Heart left ventricle (tissue), 16 donors: ENCODE data around the gene GRIK5. TPM values are rescaled to one million over a fixed set of nuclear protein-coding genes. Genes with fewer than 3 reads are reported as not detected.

ENCODE experiments used
- ATAC-seq, 4 donors: fragments of 200-7000 bp; cut with Tn5 transposase; one replicate each; pipeline ENCODE4 v1.9.1; 2020 to 2022; ENCODE audit warnings: moderate library complexity in 4 of 4, mild to moderate bottlenecking in 3 of 4, moderate number of reproducible peaks in 1 of 4
- DNase-seq, 5 donors: peaks; one replicate each; pipeline ENCODE4 v3.0.0-alpha.2; 2020
- H3K27ac ChIP-seq, 12 donors: fragments of 200-600 bp; sonication (generic) in 4 of 12; one replicate each; pipeline versions ENCODE4 v1.5.0 to v1.8.0; 2016 to 2022; ENCODE audit warnings: mild to moderate bottlenecking in 2 of 12
- H3K27me3 ChIP-seq, 9 donors: fragments of 200-600 bp; sonication (generic) in 2 of 9; one replicate each; pipeline versions ENCODE4 v1.5.1 to v1.8.0; 2016 to 2022; ENCODE audit warnings: mild to moderate bottlenecking in 3 of 9
- H3K36me3 ChIP-seq, 9 donors: fragments of 200-600 bp; sonication (generic) in 2 of 9; one replicate each; pipeline versions ENCODE4 v1.5.0 to v1.8.0; 2018 to 2022; ENCODE audit warnings: mild to moderate bottlenecking in 2 of 9
- H3K4me1 ChIP-seq, 12 donors: fragments of 200-600 bp; sonication (generic) in 4 of 12; one replicate each; pipeline versions ENCODE4 v1.5.0 to v1.8.0; 2016 to 2022; ENCODE audit warnings: mild to moderate bottlenecking in 3 of 12
- H3K4me3 ChIP-seq, 12 donors: fragments of 200-600 bp; sonication (generic) in 4 of 12; one replicate each; pipeline versions ENCODE4 v1.5.0 to v1.8.0; 2017 to 2022; ENCODE audit warnings: mild to moderate bottlenecking in 9 of 12, moderate library complexity in 4 of 12
- H3K9me3 ChIP-seq, 12 donors: fragments of 200-600 bp; sonication (generic) in 4 of 12; one replicate each; pipeline versions ENCODE4 v1.5.0 to v1.8.0; 2016 to 2022; ENCODE audit warnings: mild to moderate bottlenecking in 1 of 12
- CTCF ChIP-seq, 12 donors: fragments of 200-600 bp; sonication (generic) in 4 of 12; IDR thresholded peaks; one replicate each; pipeline versions ENCODE4 v1.5.0 to v1.8.0; 2018 to 2022; ENCODE audit warnings: antibody characterized with exemption in 12 of 12, mild to moderate bottlenecking in 5 of 12
- POLR2A ChIP-seq, 2 donors: fragments of 450-650 bp; IDR thresholded peaks; one replicate each; pipeline ENCODE4 v1.6.1; 2017; ENCODE audit warnings: antibody characterized with exemption in 2 of 2, mild to moderate bottlenecking in 2 of 2, moderate library complexity in 2 of 2
- WGBS, 4 donors: extraction: QIAGEN DNeasy Blood & Tissue Kit in 2 of 4; methylation state at CpG; one replicate each; pipeline versions ENCODE4 v1.1.5 to v1.1.7; 2013 to 2018; 5-methylcytosine and 5-hydroxymethylcytosine counted together
- intact Hi-C, 10 donors: fragments of 100-400 bp; cut with DNase I; formaldehyde crosslinking; loops; one replicate each; pipeline versions ENCODE4 v1.11.1 to v1.14.2; 2022
- polyA plus RNA-seq, 2 donors: library from polyadenylated mRNA; stranded (reverse); fragments of 200-250 nt; gene quantifications; one replicate each; pipeline ENCODE4 v1.2.3, GENCODE V29; 2013
- total RNA-seq, 9 donors: library from RNA; depleted of rRNA in 2 of 9; stranded (reverse); fragments of >200 nt in 2 of 9; fragmentation: NEBNext Ultra II Directional in 3 of 9; extraction: Animal tissue kit (Norgen Biotek cat#: 25700) in 3 of 9; gene quantifications; one replicate each; pipeline versions ENCODE4 v1.1.0 to v1.2.4, GENCODE V29; 2016 to 2023
- donor health status: ischemic (EF 13 %, LVEDD 7.1; RV severe dilation, severe dysfunction).
- donor health status: healthy with polysubstance abuse.
- donor health status: DM: no; HTN: yes; CAD: no.
- donor health status: DM: no; HTN: no; CAD: no.
- donor health status: ischemic (EF 25% LVEDD 6.9; RV normal size, moderate dysfunction).
- donor health status: ischemic (EF 25% LVEDD 5.7; RV mildly dilated, moderate dysfunction).
- donor health status: healthy.
- donor health status: DM: yes; HTN: yes; CAD: no.
- donor health status: ischemic (EF 35%, LVEDD 5.7; RV mildly dilated, moderate dysfunction).
- donor health status: nonischemic (EF 11% LVEDD 7.7; RV severe dilation, severe dysfunction).
- donor health status: DM: yes; HTN: yes; CAD: no.
- donor health status: PGD.
- donor health status: ischemic (EF 29% LVEDD 5.4; RV normal size, mild dysfunction).
- donor health status: nonischemic (EF 23%, LVEDD 6.1; RV moderate dilation, normal function).

GRIK5 gene
- total and polyA plus RNA-seq, 11 donors, result 0.28 to 9.0 (median 2.5) TPM

- H3K27me3 ChIP-seq, result no peaks in the 10 kb centered on the region
- DNase-seq (peak; percentile 90 to 93 (median 92)), ATAC-seq (peak; percentile 88 to 93 (median 91))
- peaks cover 0 to 20% (median 5%) of the 10 kb centered on the region in 9 donors for H3K36me3 ChIP-seq
- peak within 1 kb of the TSS; percentile 60 to 94 (median 88) for H3K27ac ChIP-seq
- peaks cover 3 to 28% (median 17%) of the 10 kb centered on the region in 12 donors for H3K4me1 ChIP-seq
- H3K4me3 ChIP-seq, result peak within 1 kb of the TSS; percentile 74 to 99 (median 95)
- WGBS, 4 donors, result 5 to 11% (median 7%) methylated on average over 18 to 46 of the region's 46 CpGs
- TF ChIP-seq CTCF (IDR thresholded peaks at IDR 0.05), result peak in 4 of 12 donors; percentile 7 to 17 (median 14)
- peak in 1 of 2 donors; percentile 45 for TF ChIP-seq POLR2A (IDR thresholded peaks at IDR 0.05)
- intact Hi-C loops, result loop anchor here in 7 of 10 donors (5.0 kb wide), 4 partner anchors 77 to 118 kb away; partner anchors contain the start of genes ARHGEF1 (in 2 of the 7), RPS19 (in 2 of the 7) and ZNF574 (in 1 of the 7)
- H3K9me3 ChIP-seq, result no peaks in the 10 kb centered on the region
Measured at GRCh38 chr19:41959056-41960053, 110.7 kb downstream of the GRIK5 start, which contains the start of gene RABAC1. Gene RABAC1 (minus strand): TSS chr19:41959321. CDS start chr19:41959292, 29 bp downstream.

GRCh38 chr19:41958367-41959055, 111.5 kb downstream of the GRIK5 start:
- H3K27ac ChIP-seq, result peak overlapping the region; percentile 60 to 94 (median 88)
- peak; percentile 44 to 81 (median 70) for ATAC-seq
- peak overlapping the region; percentile 74 to 99 (median 95) for H3K4me3 ChIP-seq
- H3K9me3 ChIP-seq, result no peaks in the 10 kb centered on the region
- peak; percentile 84 to 91 (median 87) for DNase-seq
- peaks cover 0 to 20% (median 5%) of the 10 kb centered on the region in 9 donors for H3K36me3 ChIP-seq
- WGBS, 4 donors, result 1 to 2% (median 1%) methylated on average over 16 to 43 of the region's 43 CpGs
- H3K4me1 ChIP-seq, result peaks cover 3 to 28% (median 17%) of the 10 kb centered on the region in 12 donors
- intact Hi-C loops, result loop anchor here in 7 of 10 donors (5.0 kb wide), 4 partner anchors 76 to 119 kb away; partner anchors contain the start of genes ARHGEF1 (in 2 of the 7), RPS19 (in 2 of the 7) and ZNF574 (in 1 of the 7)
- no peaks in the 10 kb centered on the region for H3K27me3 ChIP-seq
- TF ChIP-seq POLR2A (IDR thresholded peaks at IDR 0.05) (peak in 1 of 2 donors; percentile 50), CTCF (IDR thresholded peaks at IDR 0.05) (no peak)

- ATAC-seq, result peak; percentile 35 to 74 (median 61)
- H3K4me3 ChIP-seq, result peak overlapping the region in 11 of 12 donors; percentile 74 to 99 (median 95)
- no peaks in the 10 kb centered on the region for H3K9me3 ChIP-seq
- H3K36me3 ChIP-seq, result peaks cover 0 to 20% (median 5%) of the 10 kb centered on the region in 9 donors
- peak; percentile 67 to 79 (median 68) for DNase-seq
- TF ChIP-seq POLR2A (IDR thresholded peaks at IDR 0.05) (no peak), CTCF (IDR thresholded peaks at IDR 0.05) (peak; percentile 67 to 91 (median 79))
- WGBS, 4 donors, result 15 to 24% (median 20%) methylated on average over 10 of the region's 10 CpGs
- peak overlapping the region in 11 of 12 donors; percentile 17 to 94 (median 89) for H3K27ac ChIP-seq
- no peaks in the 10 kb centered on the region for H3K27me3 ChIP-seq
- peaks cover 3 to 28% (median 17%) of the 10 kb centered on the region in 12 donors for H3K4me1 ChIP-seq
- intact Hi-C loops, result loop anchor here in 7 of 10 donors (5.0 kb wide), 4 partner anchors 76 to 119 kb away; partner anchors contain the start of genes ARHGEF1 (in 2 of the 7), RPS19 (in 2 of the 7) and ZNF574 (in 1 of the 7)
Measured at GRCh38 chr19:41957838-41958366, 112.1 kb downstream of the GRIK5 start.
